Smooth muscle cell (in vitro differentiated cells): ENCODE data around the gene MYL12A. TPM values are rescaled to one million over a fixed set of nuclear protein-coding genes. Genes with fewer than 3 reads are reported as not detected.

ENCODE experiments used
- DNase-seq: peaks from one replicate; lab custom pipeline; 2025; ENCODE audit not compliant: unreplicated experiment; lab: John Stamatoyannopoulos, UW
- H2AFZ ChIP-seq: fragments of 200-600 bp; sonication (generic); 2 replicates; pipeline ENCODE4 v1.6.0; 2016; ENCODE audit warnings: antibody characterized with exemption, low read depth, mild to moderate bottlenecking
- H3F3A ChIP-seq: fragments of 200-600 bp; sonication (generic); 2 replicates; pipeline ENCODE4 v1.6.0; 2017; ENCODE audit warnings: antibody characterized with exemption, low read depth
- H3K27ac ChIP-seq: fragments of 200-600 bp; sonication (generic); 2 replicates; pipeline ENCODE4 v1.5.1; 2016; ENCODE audit warnings: low read depth, mild to moderate bottlenecking
- H3K27me3 ChIP-seq: fragments of 200-600 bp; sonication (generic); 2 replicates; pipeline ENCODE4 v1.6.1; 2016; ENCODE audit warnings: low read depth, mild to moderate bottlenecking
- H3K36me3 ChIP-seq: fragments of 200-600 bp; sonication (generic); 2 replicates; pipeline ENCODE4 v1.5.1; 2016; ENCODE audit warnings: low read depth
- H3K4me1 ChIP-seq: fragments of 200-600 bp; sonication (generic); 2 replicates; pipeline ENCODE4 v1.5.1; 2016; ENCODE audit warnings: low read depth
- H3K4me2 ChIP-seq: fragments of 200-600 bp; sonication (generic); 2 replicates; pipeline ENCODE4 v1.6.0; 2016; ENCODE audit warnings: mild to moderate bottlenecking
- H3K4me3 ChIP-seq: fragments of 200-600 bp; sonication (generic); 2 replicates; pipeline ENCODE4 v1.5.1; 2016; ENCODE audit warnings: mild to moderate bottlenecking
- H3K79me2 ChIP-seq: fragments of 200-600 bp; sonication (generic); 2 replicates; pipeline ENCODE4 v1.6.0; 2016; ENCODE audit warnings: low read depth, mild to moderate bottlenecking
- H3K9ac ChIP-seq: fragments of 200-600 bp; sonication (generic); 2 replicates; pipeline ENCODE4 v1.6.0; 2016; ENCODE audit warnings: low read depth
- H3K9me3 ChIP-seq: fragments of 200-600 bp; sonication (generic); replicated peaks from 2 replicates; pipeline ENCODE4 v1.5.1; 2016; ENCODE audit warnings: low read depth
- H4K20me1 ChIP-seq: fragments of 200-600 bp; sonication (generic); 2 replicates; pipeline ENCODE4 v1.6.0; 2016; ENCODE audit warnings: low read depth
- CTCF ChIP-seq: fragments of 200-600 bp; sonication (generic); IDR thresholded peaks from 2 replicates; pipeline ENCODE4 v1.5.1; 2017; ENCODE audit warnings: borderline replicate concordance, mild to moderate bottlenecking, antibody characterized with exemption; ENCODE audit not compliant: insufficient read depth, poor library complexity, severe bottlenecking
- WGBS: methylation state at CpG from one replicate; pipeline ENCODE4 v1.1.7; 2016; ENCODE audit warnings: low lambda C conversion rate; 5-methylcytosine and 5-hydroxymethylcytosine counted together
- polyA plus RNA-seq: library from polyadenylated mRNA; unstranded; fragments of >200 nt; fragmentation: Nextera tagmentation; extraction: Ambion mirVana; gene quantifications from 2 replicates; pipeline ENCODE4 v1.2.1, GENCODE V29; 2016
- total RNA-seq: library from RNA; depleted of rRNA; stranded (reverse); fragments of >200 nt; gene quantifications from 2 replicates; pipeline ENCODE4 v1.2.3, GENCODE V29; 2014

The MYL12A gene
- total and polyA plus RNA-seq, 2 experiments from 2014 or later = 777 to 953 TPM

GRCh38 chr18:3265564-3266033, 18.0 kb downstream of the MYL12A start:
- Histone ChIP-seq H3K4me1 (peaks cover 42% of the 10 kb centered on the region), H3K4me2 (peak overlapping the region; percentile 96), H3K27me3 (no peaks in the 10 kb centered on the region), H3K9me3 (no peaks in the 10 kb centered on the region), H3K4me3 (peak overlapping the region; percentile 97), H3K27ac (peak overlapping the region; percentile 1), H3K79me2 (peaks cover 89% of the 10 kb centered on the region), H3K36me3 (no peaks in the 10 kb centered on the region), H3K9ac (no peak overlapping the region), H2AFZ (no peak overlapping the region), H4K20me1 (peaks cover 82% of the 10 kb centered on the region), H3F3A (peaks cover 8% of the 10 kb centered on the region)
- TF ChIP-seq CTCF = no peak
- DNase-seq = no peak
- 79% methylated on average over 3 of the region's 3 CpGs for WGBS

- H3K27ac ChIP-seq = peak overlapping the region; percentile 1
- WGBS = 63% methylated on average over 7 of the region's 7 CpGs
- H3K4me3 ChIP-seq = no peak overlapping the region
These were observed 18.5 kb downstream of the MYL12A start for GRCh38 chr18:3266062-3266608.

GRCh38 chr18:3268306-3268705, 20.7 kb downstream of the MYL12A start:
- Histone ChIP-seq H3F3A (no peaks in the 10 kb centered on the region), H3K4me2 (peak overlapping the region; percentile 48), H3K4me3 (no peak overlapping the region), H3K36me3 (no peaks in the 10 kb centered on the region), H3K79me2 (peaks cover 100% of the 10 kb centered on the region), H3K27ac (peak overlapping the region; percentile 45), H3K4me1 (peaks cover 31% of the 10 kb centered on the region), H2AFZ (no peak overlapping the region), H3K27me3 (no peaks in the 10 kb centered on the region), H3K9ac (no peak overlapping the region), H3K9me3 (no peaks in the 10 kb centered on the region), H4K20me1 (peaks cover 100% of the 10 kb centered on the region)
- DNase-seq = no peak
- TF ChIP-seq CTCF = no peak

More at GRCh38 chr18:3266062-3266608, 18.5 kb downstream of the MYL12A start:
- Histone ChIP-seq H3F3A (peaks cover 3% of the 10 kb centered on the region), H3K79me2 (peaks cover 95% of the 10 kb centered on the region), H3K36me3 (no peaks in the 10 kb centered on the region), H3K9ac (no peak overlapping the region), H4K20me1 (peaks cover 88% of the 10 kb centered on the region), H3K4me2 (no peak overlapping the region), H2AFZ (no peak overlapping the region), H3K4me1 (peaks cover 36% of the 10 kb centered on the region), H3K27me3 (no peaks in the 10 kb centered on the region), H3K9me3 (no peaks in the 10 kb centered on the region)
- no peak for DNase-seq
- TF ChIP-seq CTCF = no peak
